GM23338 (cell line): ENCODE data around the gene FOXP1. TPM values are rescaled to one million over a fixed set of nuclear protein-coding genes. Genes with fewer than 3 reads are reported as not detected.

Experiments used
- ATAC-seq: fragments of 200-7000 bp; cut with Tn5 transposase; 3 replicates; pipeline ENCODE4 v1.9.1; 2020
- DNase-seq: peaks from one replicate; pipeline ENCODE4 v3.0.0-alpha.2; 2015; ENCODE audit warnings: low spot score
- H2AFZ ChIP-seq: fragments of 200-600 bp; sonication (generic); 2 replicates; pipeline ENCODE4 v1.8.0; 2016; ENCODE audit warnings: antibody characterized with exemption, mild to moderate bottlenecking, moderate library complexity
- H3F3A ChIP-seq: fragments of 200-600 bp; sonication (generic); replicated peaks from 2 replicates; pipeline ENCODE4 v1.8.0; 2017; ENCODE audit warnings: antibody characterized with exemption, mixed run types, low read depth
- H3K27ac ChIP-seq: fragments of 200-600 bp; sonication (generic); 2 replicates; pipeline ENCODE4 v1.6.1; 2016; ENCODE audit warnings: low read depth
- H3K27me3 ChIP-seq: fragments of 200-600 bp; sonication (generic); 2 replicates; pipeline ENCODE4 v1.8.0; 2016; ENCODE audit warnings: mild to moderate bottlenecking, mixed run types, moderate library complexity; ENCODE audit not compliant: insufficient read depth
- H3K36me3 ChIP-seq: fragments of 200-600 bp; sonication (generic); 2 replicates; pipeline ENCODE4 v1.8.0; 2016; ENCODE audit warnings: mild to moderate bottlenecking; ENCODE audit not compliant: insufficient read depth
- H3K4me1 ChIP-seq: fragments of 200-600 bp; sonication (generic); 2 replicates; pipeline ENCODE4 v1.8.0; 2016; ENCODE audit warnings: mild to moderate bottlenecking, moderate library complexity; ENCODE audit not compliant: insufficient read depth
- H3K4me2 ChIP-seq: fragments of 200-600 bp; sonication (generic); 2 replicates; pipeline ENCODE4 v1.7.1; 2017; ENCODE audit warnings: mixed run types
- H3K4me3 ChIP-seq: fragments of 200-600 bp; sonication (generic); 2 replicates; pipeline ENCODE4 v1.6.1; 2016; ENCODE audit warnings: mixed run types
- H3K79me2 ChIP-seq: fragments of 200-600 bp; sonication (generic); replicated peaks from 2 replicates; pipeline ENCODE4 v1.8.0; 2017; ENCODE audit warnings: mild to moderate bottlenecking; ENCODE audit not compliant: insufficient read depth
- H3K9me2 ChIP-seq: fragments of 200-600 bp; sonication (generic); 2 replicates; pipeline ENCODE4 v1.8.0; 2017; ENCODE audit not compliant: insufficient read depth
- H4K20me1 ChIP-seq: fragments of 200-600 bp; sonication (generic); replicated peaks from 2 replicates; pipeline ENCODE4 v1.8.0; 2017; ENCODE audit warnings: mild to moderate bottlenecking; ENCODE audit not compliant: insufficient read depth
- H3K27ac Mint-ChIP-seq: 2 replicates; pipeline ENCODE4 v1.8.0; 2020; ENCODE audit warnings: inconsistent platforms, mild to moderate bottlenecking, moderate library complexity, mixed read lengths
- H3K27me3 Mint-ChIP-seq: 3 replicates; pipeline ENCODE4 v1.8.0; 2022; ENCODE audit warnings: low read depth, mild to moderate bottlenecking, moderate library complexity, mixed read lengths, inconsistent platforms; ENCODE audit not compliant: insufficient read depth, poor library complexity
- H3K36me3 Mint-ChIP-seq: 3 replicates; pipeline ENCODE4 v1.8.0; 2021; ENCODE audit warnings: low read depth, mild to moderate bottlenecking, inconsistent platforms, moderate library complexity, mixed read lengths
- H3K4me1 Mint-ChIP-seq: 3 replicates; pipeline ENCODE4 v1.8.0; 2020; ENCODE audit warnings: mild to moderate bottlenecking, inconsistent platforms, mixed read lengths
- H3K4me3 Mint-ChIP-seq: 3 replicates; pipeline ENCODE4 v1.8.0; 2021; ENCODE audit warnings: moderate library complexity, mild to moderate bottlenecking, inconsistent platforms, mixed read lengths
- H3K9me3 Mint-ChIP-seq: 3 replicates; pipeline ENCODE4 v1.8.0; 2020; ENCODE audit warnings: moderate library complexity, mild to moderate bottlenecking, inconsistent platforms, mixed read lengths
- CREB1 ChIP-seq: fragments of 250-450 bp; sonication (Bioruptor Pico); IDR thresholded peaks from 2 replicates; pipeline ENCODE4 v1.5.0; 2020; ENCODE audit warnings: low read depth, mild to moderate bottlenecking, moderate library complexity
- ETS1 ChIP-seq: IDR thresholded peaks from 2 replicates; pipeline ENCODE4 v1.6.1; 2016; ENCODE audit warnings: antibody characterized with exemption
- EZH2 ChIP-seq: fragments of 200-600 bp; sonication (generic); IDR thresholded peaks from one replicate; pipeline ENCODE4 v1.8.0; 2017; ENCODE audit warnings: antibody characterized with exemption, mild to moderate bottlenecking, low read depth; ENCODE audit not compliant: unreplicated experiment
- EZH2phosphoT487 ChIP-seq: fragments of 200-600 bp; sonication (generic); IDR thresholded peaks from one replicate; pipeline ENCODE4 v1.8.1; 2018; ENCODE audit warnings: antibody characterized with exemption; ENCODE audit not compliant: unreplicated experiment
- JUNB ChIP-seq: IDR thresholded peaks from one replicate; pipeline ENCODE4 v1.6.1; 2016; ENCODE audit warnings: antibody characterized with exemption; ENCODE audit not compliant: unreplicated experiment
- NANOG ChIP-seq: IDR thresholded peaks from 2 replicates; pipeline ENCODE4 v1.6.1; 2016; ENCODE audit warnings: antibody characterized with exemption, borderline replicate concordance
- POLR2AphosphoS5 ChIP-seq: IDR thresholded peaks from 2 replicates; pipeline ENCODE4 v1.6.1; 2016; ENCODE audit warnings: antibody characterized with exemption, low read depth
- STAT1 ChIP-seq: IDR thresholded peaks from one replicate; pipeline ENCODE4 v1.6.1; 2016; ENCODE audit warnings: antibody characterized with exemption; ENCODE audit not compliant: unreplicated experiment
- ZNF114 ChIP-seq: fragments of 250-450 bp; sonication (Bioruptor Pico); IDR thresholded peaks from 2 replicates; pipeline ENCODE4 v1.5.0; 2020; ENCODE audit warnings: mild to moderate bottlenecking, moderate library complexity
- ZNF331 ChIP-seq: fragments of 250-450 bp; sonication (Bioruptor Pico); IDR thresholded peaks from 2 replicates; pipeline ENCODE4 v1.5.0; 2020; ENCODE audit warnings: low read depth, mild to moderate bottlenecking, moderate library complexity
- polyA plus RNA-seq: library from polyadenylated mRNA; unstranded; fragments of >200 nt; fragmentation: Nextera tagmentation; extraction: Ambion mirVana; gene quantifications from 2 replicates; pipeline ENCODE4 v1.2.1, GENCODE V29; 2016
- total RNA-seq: library from RNA; depleted of rRNA; stranded (reverse); fragments of >200 nt; shearing (Covaris generic); gene quantifications from 2 replicates; pipeline ENCODE4 v1.2.3, GENCODE V29; 2014
- TF ChIP-seq, protein P1 (sequence below): fragments of 250-450 bp; sonication (Bioruptor Pico); IDR thresholded peaks from 2 replicates; pipeline ENCODE4 v1.5.0; 2020; ENCODE audit warnings: mild to moderate bottlenecking, moderate library complexity
- TF ChIP-seq, protein P2 (sequence below): IDR thresholded peaks from one replicate; pipeline ENCODE4 v1.6.1; 2018; ENCODE audit warnings: antibody characterized with exemption; ENCODE audit not compliant: unreplicated experiment

Gene FOXP1
- total and polyA plus RNA-seq, 2 experiments from 2014 or later: 32.9 to 35.5 TPM

DNA sequence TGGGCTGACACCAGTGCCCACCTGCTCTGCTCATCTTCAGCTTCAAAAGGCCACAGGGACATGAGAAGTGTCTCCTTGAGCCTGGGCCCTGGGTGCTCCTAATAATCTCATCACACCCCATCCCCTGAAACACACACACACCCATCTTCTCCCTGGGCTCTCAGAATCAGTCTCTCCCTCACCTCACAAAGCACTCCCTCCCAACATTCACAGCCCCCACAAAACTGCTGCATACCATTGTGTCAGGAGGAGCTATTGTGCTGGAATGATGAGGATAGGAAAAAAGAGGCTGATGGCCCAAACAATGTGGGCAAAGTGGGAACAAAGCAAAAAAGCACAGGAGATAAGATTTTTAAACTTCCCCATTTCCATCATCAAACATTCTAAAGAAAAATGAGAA is 16.8 kb downstream of the FOXP1 start (continued):
- TF ChIP-seq EZH2phosphoT487 (no peak), EZH2 (no peak), CREB1 (no peak), ZNF114 (CRISPR knock-in tag) (no peak), JUNB (no peak), ZNF331 (CRISPR knock-in tag) (no peak), NANOG (no peak), ETS1 (no peak), STAT1 (no peak), POLR2AphosphoS5 (no peak)

DNA sequence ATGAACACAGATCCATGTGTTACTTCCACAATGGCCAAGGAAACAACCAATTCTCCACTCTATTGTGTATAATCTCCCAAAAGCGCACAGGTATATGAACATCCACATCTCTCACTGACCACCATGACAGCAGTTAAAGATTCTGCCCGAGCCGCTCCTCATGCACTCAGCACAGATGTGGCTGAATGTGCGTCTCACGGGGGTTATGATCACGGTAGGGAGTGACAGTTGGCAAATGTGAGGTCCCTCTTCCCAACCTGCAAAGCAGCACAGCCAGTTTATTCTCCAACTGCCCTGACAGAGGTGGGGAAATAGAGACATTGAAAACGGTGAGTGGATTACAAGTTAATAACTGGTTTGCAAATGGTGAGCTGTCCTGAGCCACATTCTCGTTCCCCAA is 17.6 kb downstream of the FOXP1 start:
- H3K4me3 Mint-ChIP-seq: no peak overlapping the region
- Histone ChIP-seq H4K20me1 (0 out of 2 replicates have a peak, but pooled peaks cover 3% of the 10 kb centered on the region), H3K27ac (no peak overlapping the region), H3F3A (no peaks in the 10 kb centered on the region), H3K79me2 (no peaks in the 10 kb centered on the region), H3K27me3 (no peaks in the 10 kb centered on the region), H2AFZ (no peak overlapping the region), H3K4me1 (no peaks in the 10 kb centered on the region), H3K4me2 (no peak overlapping the region), H3K9me2 (peaks cover 3% of the 10 kb centered on the region; the same call in 1 of the 2 replicates), H3K36me3 (no peaks in the 10 kb centered on the region), H3K4me3 (no peak overlapping the region)
- H3K9me3 Mint-ChIP-seq: no peaks in the 10 kb centered on the region
- no peaks in the 10 kb centered on the region for H3K36me3 Mint-ChIP-seq
- ATAC-seq (no peak), DNase-seq (no peak)
- H3K27ac Mint-ChIP-seq: no peak overlapping the region
- H3K4me1 Mint-ChIP-seq: peaks cover 20% of the 10 kb centered on the region; the same call in 2 of the 3 replicates
- no peaks in the 10 kb centered on the region for H3K27me3 Mint-ChIP-seq
- no peak for TF ChIP-seq EZH2phosphoT487
- TF ChIP-seq, protein P1, sequence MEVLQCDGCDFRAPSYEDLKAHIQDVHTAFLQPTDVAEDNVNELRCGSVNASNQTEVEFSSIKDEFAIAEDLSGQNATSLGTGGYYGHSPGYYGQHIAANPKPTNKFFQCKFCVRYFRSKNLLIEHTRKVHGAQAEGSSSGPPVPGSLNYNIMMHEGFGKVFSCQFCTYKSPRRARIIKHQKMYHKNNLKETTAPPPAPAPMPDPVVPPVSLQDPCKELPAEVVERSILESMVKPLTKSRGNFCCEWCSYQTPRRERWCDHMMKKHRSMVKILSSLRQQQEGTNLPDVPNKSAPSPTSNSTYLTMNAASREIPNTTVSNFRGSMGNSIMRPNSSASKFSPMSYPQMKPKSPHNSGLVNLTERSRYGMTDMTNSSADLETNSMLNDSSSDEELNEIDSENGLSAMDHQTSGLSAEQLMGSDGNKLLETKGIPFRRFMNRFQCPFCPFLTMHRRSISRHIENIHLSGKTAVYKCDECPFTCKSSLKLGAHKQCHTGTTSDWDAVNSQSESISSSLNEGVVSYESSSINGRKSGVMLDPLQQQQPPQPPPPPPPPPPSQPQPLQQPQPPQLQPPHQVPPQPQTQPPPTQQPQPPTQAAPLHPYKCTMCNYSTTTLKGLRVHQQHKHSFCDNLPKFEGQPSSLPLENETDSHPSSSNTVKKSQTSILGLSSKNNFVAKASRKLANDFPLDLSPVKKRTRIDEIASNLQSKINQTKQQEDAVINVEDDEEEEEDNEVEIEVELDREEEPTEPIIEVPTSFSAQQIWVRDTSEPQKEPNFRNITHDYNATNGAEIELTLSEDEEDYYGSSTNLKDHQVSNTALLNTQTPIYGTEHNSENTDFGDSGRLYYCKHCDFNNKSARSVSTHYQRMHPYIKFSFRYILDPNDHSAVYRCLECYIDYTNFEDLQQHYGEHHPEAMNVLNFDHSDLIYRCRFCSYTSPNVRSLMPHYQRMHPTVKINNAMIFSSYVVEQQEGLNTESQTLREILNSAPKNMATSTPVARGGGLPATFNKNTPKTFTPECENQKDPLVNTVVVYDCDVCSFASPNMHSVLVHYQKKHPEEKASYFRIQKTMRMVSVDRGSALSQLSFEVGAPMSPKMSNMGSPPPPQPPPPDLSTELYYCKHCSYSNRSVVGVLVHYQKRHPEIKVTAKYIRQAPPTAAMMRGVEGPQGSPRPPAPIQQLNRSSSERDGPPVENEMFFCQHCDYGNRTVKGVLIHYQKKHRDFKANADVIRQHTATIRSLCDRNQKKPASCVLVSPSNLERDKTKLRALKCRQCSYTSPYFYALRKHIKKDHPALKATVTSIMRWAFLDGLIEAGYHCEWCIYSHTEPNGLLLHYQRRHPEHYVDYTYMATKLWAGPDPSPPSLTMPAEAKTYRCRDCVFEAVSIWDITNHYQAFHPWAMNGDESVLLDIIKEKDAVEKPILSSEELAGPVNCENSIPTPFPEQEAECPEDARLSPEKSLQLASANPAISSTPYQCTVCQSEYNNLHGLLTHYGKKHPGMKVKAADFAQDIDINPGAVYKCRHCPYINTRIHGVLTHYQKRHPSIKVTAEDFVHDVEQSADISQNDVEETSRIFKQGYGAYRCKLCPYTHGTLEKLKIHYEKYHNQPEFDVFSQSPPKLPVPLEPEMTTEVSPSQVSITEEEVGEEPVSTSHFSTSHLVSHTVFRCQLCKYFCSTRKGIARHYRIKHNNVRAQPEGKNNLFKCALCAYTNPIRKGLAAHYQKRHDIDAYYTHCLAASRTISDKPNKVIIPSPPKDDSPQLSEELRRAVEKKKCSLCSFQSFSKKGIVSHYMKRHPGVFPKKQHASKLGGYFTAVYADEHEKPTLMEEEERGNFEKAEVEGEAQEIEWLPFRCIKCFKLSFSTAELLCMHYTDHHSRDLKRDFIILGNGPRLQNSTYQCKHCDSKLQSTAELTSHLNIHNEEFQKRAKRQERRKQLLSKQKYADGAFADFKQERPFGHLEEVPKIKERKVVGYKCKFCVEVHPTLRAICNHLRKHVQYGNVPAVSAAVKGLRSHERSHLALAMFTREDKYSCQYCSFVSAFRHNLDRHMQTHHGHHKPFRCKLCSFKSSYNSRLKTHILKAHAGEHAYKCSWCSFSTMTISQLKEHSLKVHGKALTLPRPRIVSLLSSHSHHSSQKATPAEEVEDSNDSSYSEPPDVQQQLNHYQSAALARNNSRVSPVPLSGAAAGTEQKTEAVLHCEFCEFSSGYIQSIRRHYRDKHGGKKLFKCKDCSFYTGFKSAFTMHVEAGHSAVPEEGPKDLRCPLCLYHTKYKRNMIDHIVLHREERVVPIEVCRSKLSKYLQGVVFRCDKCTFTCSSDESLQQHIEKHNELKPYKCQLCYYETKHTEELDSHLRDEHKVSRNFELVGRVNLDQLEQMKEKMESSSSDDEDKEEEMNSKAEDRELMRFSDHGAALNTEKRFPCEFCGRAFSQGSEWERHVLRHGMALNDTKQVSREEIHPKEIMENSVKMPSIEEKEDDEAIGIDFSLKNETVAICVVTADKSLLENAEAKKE: no peak
- no peak for TF ChIP-seq CREB1
- no peak for TF ChIP-seq STAT1
- no peak for TF ChIP-seq EZH2
- TF ChIP-seq ETS1: no peak
- TF ChIP-seq, protein P2, sequence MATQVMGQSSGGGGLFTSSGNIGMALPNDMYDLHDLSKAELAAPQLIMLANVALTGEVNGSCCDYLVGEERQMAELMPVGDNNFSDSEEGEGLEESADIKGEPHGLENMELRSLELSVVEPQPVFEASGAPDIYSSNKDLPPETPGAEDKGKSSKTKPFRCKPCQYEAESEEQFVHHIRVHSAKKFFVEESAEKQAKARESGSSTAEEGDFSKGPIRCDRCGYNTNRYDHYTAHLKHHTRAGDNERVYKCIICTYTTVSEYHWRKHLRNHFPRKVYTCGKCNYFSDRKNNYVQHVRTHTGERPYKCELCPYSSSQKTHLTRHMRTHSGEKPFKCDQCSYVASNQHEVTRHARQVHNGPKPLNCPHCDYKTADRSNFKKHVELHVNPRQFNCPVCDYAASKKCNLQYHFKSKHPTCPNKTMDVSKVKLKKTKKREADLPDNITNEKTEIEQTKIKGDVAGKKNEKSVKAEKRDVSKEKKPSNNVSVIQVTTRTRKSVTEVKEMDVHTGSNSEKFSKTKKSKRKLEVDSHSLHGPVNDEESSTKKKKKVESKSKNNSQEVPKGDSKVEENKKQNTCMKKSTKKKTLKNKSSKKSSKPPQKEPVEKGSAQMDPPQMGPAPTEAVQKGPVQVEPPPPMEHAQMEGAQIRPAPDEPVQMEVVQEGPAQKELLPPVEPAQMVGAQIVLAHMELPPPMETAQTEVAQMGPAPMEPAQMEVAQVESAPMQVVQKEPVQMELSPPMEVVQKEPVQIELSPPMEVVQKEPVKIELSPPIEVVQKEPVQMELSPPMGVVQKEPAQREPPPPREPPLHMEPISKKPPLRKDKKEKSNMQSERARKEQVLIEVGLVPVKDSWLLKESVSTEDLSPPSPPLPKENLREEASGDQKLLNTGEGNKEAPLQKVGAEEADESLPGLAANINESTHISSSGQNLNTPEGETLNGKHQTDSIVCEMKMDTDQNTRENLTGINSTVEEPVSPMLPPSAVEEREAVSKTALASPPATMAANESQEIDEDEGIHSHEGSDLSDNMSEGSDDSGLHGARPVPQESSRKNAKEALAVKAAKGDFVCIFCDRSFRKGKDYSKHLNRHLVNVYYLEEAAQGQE: no peak
- TF ChIP-seq NANOG: no peak
- no peak for TF ChIP-seq ZNF331 (CRISPR knock-in tag)
- no peak for TF ChIP-seq ZNF114 (CRISPR knock-in tag)
- TF ChIP-seq POLR2AphosphoS5: no peak
- TF ChIP-seq JUNB: no peak
